GM12892 (cell line): ENCODE results near the gene ZSCAN23.

Source experiments
- DNase-seq: peaks from one replicate; pipeline ENCODE4 v3.0.0; 2011; ENCODE audit not compliant: insufficient read length
- FAIRE-seq: peaks from 2 replicates; lab custom pipeline; 2011; peaks lifted over from hg19 to GRCh38; lab: Jason Lieb, UNC
- POLR2A ChIP-seq: IDR thresholded peaks from 2 replicates; pipeline ENCODE4 v1.6.1; 2011; ENCODE audit warnings: low read depth, low read length, control low read depth
- POLR2AphosphoS5 ChIP-seq: IDR thresholded peaks from 2 replicates; pipeline ENCODE4 v1.6.1; 2011; ENCODE audit warnings: low read depth, low read length, control low read depth
- TAF1 ChIP-seq: IDR thresholded peaks from 2 replicates; pipeline ENCODE4 v1.6.1; 2011; ENCODE audit warnings: low read depth, mild to moderate bottlenecking, control low read depth, low read length, borderline replicate concordance

The ZSCAN23 gene

GRCh38 chr6:28393912-28394662, 49.2 kb downstream of the ZSCAN23 start:
- no peak for DNase-seq
- no peak for TF ChIP-seq TAF1
- TF ChIP-seq POLR2AphosphoS5 = no peak
- no peak for TF ChIP-seq POLR2A
- no peak for FAIRE-seq

- FAIRE-seq = no peak
- TF ChIP-seq POLR2A = no peak
- no peak for TF ChIP-seq POLR2AphosphoS5
- no peak for TF ChIP-seq TAF1
- no peak for DNase-seq
These were observed 52.6 kb downstream of the ZSCAN23 start for GRCh38 chr6:28390688-28391087.

GRCh38 chr6:28384143-28384533, 59.2 kb downstream of the ZSCAN23 start:
- FAIRE-seq (no peak), DNase-seq (no peak)
- TF ChIP-seq POLR2A = no peak
- no peak for TF ChIP-seq TAF1

- TF ChIP-seq POLR2A (peak; percentile 37; the same call in 1 of the 2 replicates), POLR2AphosphoS5 (no peak)
- DNase-seq (no peak), FAIRE-seq (no peak)
These were observed 59.8 kb downstream of the ZSCAN23 start for GRCh38 chr6:28383235-28384142.
